ENCODE data around the gene GSE1. TPM values are rescaled to one million over a fixed set of nuclear protein-coding genes. Genes with fewer than 3 reads are reported as not detected.

The GSE1 gene
- total RNA-seq, 6 donors from 2014 or later, result 80.2 to 332 (median 90.8) TPM

DNA sequence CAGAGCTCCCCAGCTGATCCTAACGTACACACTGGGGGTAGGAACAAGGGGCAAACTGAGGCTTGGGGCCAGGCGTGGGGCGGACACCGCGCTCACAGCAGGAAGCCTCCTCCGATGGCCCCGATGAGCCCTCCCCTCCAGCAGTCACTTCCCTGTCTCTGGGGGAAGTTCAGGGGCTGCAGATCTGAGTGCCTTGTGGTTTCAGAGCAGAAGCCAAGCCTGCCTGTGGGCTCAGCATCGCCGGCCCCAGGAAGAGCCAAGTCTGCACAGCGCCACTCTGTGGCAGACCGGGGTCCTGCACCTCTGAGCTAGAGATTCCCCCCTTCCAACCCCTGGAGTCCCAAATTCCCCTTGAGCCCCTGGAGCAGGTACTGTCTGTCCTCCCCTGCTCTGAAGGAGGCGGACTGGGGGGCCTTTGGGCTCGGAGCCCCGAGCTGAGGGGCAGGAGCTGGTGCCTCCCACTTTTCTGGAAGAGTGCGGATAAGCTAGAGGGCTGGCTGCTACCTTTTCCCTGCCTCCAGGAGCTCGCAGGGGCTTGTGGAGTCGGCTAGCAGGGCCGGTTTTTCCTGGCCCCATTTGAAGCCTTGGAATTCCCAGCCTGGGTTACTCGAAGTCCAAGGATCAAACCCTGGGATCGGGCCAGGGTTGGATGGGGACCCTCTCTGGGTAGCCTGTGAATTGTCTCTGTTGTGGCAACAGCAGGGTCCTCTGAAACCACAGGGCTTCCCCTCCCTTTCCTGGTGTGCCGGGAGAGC is 2.9 kb downstream of the GSE1 start:
- TF ChIP-seq POLR2AphosphoS5 (IDR thresholded peaks at IDR 0.05), result peak in 1 of 2 donors; percentile 9
- TF ChIP-seq, protein P1, sequence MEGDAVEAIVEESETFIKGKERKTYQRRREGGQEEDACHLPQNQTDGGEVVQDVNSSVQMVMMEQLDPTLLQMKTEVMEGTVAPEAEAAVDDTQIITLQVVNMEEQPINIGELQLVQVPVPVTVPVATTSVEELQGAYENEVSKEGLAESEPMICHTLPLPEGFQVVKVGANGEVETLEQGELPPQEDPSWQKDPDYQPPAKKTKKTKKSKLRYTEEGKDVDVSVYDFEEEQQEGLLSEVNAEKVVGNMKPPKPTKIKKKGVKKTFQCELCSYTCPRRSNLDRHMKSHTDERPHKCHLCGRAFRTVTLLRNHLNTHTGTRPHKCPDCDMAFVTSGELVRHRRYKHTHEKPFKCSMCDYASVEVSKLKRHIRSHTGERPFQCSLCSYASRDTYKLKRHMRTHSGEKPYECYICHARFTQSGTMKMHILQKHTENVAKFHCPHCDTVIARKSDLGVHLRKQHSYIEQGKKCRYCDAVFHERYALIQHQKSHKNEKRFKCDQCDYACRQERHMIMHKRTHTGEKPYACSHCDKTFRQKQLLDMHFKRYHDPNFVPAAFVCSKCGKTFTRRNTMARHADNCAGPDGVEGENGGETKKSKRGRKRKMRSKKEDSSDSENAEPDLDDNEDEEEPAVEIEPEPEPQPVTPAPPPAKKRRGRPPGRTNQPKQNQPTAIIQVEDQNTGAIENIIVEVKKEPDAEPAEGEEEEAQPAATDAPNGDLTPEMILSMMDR (IDR thresholded peaks at IDR 0.05), result peak; percentile 81 to 94 (median 91)
- TF ChIP-seq EP300 (IDR thresholded peaks at IDR 0.05), result no peak
- TF ChIP-seq POLR2A (IDR thresholded peaks at IDR 0.05), result no peak
- Histone ChIP-seq H3K4me1 (peaks cover 39 to 93% (median 71%) of the 10 kb centered on the region in 4 donors), H3K27me3 (no peaks in the 10 kb centered on the region), H3K27ac (peak overlapping the region; percentile 89 to 94 (median 92)), H3K9me3 (no peaks in the 10 kb centered on the region), H3K4me3 (peak overlapping the region in 3 of 4 donors; percentile 11 to 70 (median 68)), H3K36me3 (peaks cover 0 to 3% (median 0%) of the 10 kb centered on the region in 4 donors)
- WGBS, 2 donors, result 42 to 46% methylated on average over 12 to 14 of the region's 21 CpGs
- DNase-seq, result peak; percentile 87 to 89
- ATAC-seq (ENCODE audit: low FRiP score in 2 of 2), result peak; percentile 62 to 82

DNA sequence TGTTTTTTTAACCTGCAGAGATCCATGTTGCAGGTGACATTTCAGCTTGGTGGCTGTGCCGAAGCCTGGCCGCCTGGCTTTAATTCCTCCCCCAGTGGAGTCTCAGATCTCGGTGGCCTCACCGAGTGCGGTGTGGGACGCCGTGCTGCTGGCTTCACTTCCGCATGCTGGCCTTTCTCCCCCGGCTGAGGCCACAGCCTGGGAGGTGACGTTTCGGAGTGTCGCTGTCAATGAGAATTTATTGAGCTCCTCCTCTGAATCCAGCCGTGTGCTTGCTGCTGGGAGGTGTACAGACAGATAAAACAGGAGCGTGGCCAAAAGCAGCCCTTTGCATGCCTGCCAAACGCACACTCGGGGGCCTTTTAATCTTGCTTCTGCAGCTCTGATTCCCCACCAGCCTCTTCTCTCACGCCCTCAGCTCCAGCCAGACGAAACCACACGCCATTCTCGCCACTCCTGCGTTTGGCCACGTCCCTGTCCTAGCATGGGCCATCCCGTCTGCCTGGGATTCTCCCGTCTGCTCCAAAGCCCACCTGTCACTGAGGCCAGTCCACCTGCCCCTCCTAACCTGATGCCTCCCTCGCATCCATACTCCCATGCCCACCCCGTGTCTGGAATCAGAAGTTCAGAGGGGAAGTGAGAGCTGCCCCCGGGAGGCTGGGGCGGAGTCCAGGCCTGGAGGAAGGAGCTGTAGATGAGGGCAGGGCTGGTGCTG is 3.6 kb downstream of the GSE1 start:
- peaks cover 44 to 93% (median 70%) of the 10 kb centered on the region in 4 donors for H3K4me1 ChIP-seq
- WGBS, 2 donors, result 49 to 63% methylated on average over 28 of the region's 28 CpGs
- peaks cover 0 to 3% (median 0%) of the 10 kb centered on the region in 4 donors for H3K36me3 ChIP-seq
- peak overlapping the region; percentile 54 to 94 (median 90) for H3K27ac ChIP-seq
- TF ChIP-seq POLR2A (IDR thresholded peaks at IDR 0.05), result no peak
- TF ChIP-seq EP300 (IDR thresholded peaks at IDR 0.05), result no peak
- no peak for TF ChIP-seq POLR2AphosphoS5 (IDR thresholded peaks at IDR 0.05)
- TF ChIP-seq, protein P1 (IDR thresholded peaks at IDR 0.05), result no peak
- no peaks in the 10 kb centered on the region for H3K27me3 ChIP-seq
- H3K4me3 ChIP-seq, result peak overlapping the region in 2 of 4 donors; percentile 20 to 70
- no peaks in the 10 kb centered on the region for H3K9me3 ChIP-seq
- peak; percentile 63 to 66 for DNase-seq
- peak in 1 of 2 donors; percentile 21 for ATAC-seq (ENCODE audit: low FRiP score in 2 of 2)

DNA sequence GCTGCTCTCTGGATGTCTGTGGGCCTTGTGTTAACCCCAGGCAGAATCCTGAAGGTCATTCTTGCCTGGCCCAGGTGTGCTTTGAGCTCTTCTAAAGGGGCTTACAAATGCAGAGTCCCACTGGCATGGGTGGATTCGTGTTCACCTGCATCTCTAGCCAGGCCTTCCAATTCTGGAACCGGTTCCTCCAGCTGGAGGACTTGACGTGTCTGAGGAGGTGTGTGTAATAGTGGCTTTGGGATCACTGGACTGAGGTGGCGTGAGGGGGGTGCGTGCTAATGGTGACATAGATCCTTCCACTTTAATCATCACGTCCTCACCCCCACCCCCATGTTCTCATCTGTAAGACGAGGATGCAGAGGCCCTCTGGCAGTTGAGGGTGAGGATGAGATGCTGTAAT is 4.8 kb downstream of the GSE1 start:
- no peak overlapping the region for H3K27ac ChIP-seq
- no peak overlapping the region for H3K4me3 ChIP-seq
- TF ChIP-seq EP300 (IDR thresholded peaks at IDR 0.05) (no peak), POLR2AphosphoS5 (IDR thresholded peaks at IDR 0.05) (peak in 1 of 2 donors; percentile 7)
- H3K36me3 ChIP-seq, result peaks cover 0 to 3% (median 0%) of the 10 kb centered on the region in 4 donors
- no peaks in the 10 kb centered on the region for H3K27me3 ChIP-seq
- H3K9me3 ChIP-seq, result no peaks in the 10 kb centered on the region
- H3K4me1 ChIP-seq, result peaks cover 54 to 93% (median 64%) of the 10 kb centered on the region in 4 donors
- DNase-seq (peak in 1 of 2 donors; percentile 71), ATAC-seq (ENCODE audit: low FRiP score in 2 of 2) (no peak)
- WGBS, 2 donors, result 73 to 79% methylated on average over 7 of the region's 7 CpGs

DNA sequence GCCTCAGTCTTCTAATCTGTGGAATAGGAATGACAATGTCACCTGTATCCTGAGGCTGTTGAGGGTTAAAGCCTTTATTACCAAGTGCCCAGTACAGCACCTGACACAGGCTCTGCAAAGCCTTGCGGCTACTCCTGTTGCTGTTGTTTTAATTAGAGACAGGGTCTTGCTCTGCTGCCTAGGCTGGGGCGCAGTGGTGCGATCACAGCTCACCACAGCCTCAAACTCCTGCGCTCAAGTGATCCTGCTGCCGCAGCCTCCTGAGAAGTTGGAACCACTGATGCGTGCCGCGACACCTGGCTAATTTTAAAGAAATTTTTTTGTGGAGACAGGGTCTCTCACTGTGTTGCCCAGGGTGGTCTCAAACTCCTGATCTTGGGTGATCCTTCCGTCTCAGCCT is 5.4 kb downstream of the GSE1 start:
- H3K9me3 ChIP-seq, result no peaks in the 10 kb centered on the region
- peaks cover 0 to 3% (median 0%) of the 10 kb centered on the region in 4 donors for H3K36me3 ChIP-seq
- H3K27ac ChIP-seq, result peak overlapping the region in 1 of 4 donors; percentile 14
- 97% methylated on average over 6 to 9 of the region's 9 CpGs for WGBS, 2 donors
- peaks cover 54 to 93% (median 64%) of the 10 kb centered on the region in 4 donors for H3K4me1 ChIP-seq
- no peak overlapping the region for H3K4me3 ChIP-seq
- TF ChIP-seq, protein P1 (IDR thresholded peaks at IDR 0.05), result no peak
- TF ChIP-seq POLR2AphosphoS5 (IDR thresholded peaks at IDR 0.05), result no peak
- no peak for TF ChIP-seq POLR2A (IDR thresholded peaks at IDR 0.05)
- TF ChIP-seq EP300 (IDR thresholded peaks at IDR 0.05), result no peak
- ATAC-seq (ENCODE audit: low FRiP score in 2 of 2), result no peak
- H3K27me3 ChIP-seq, result no peaks in the 10 kb centered on the region
- DNase-seq, result no peak
